Head of caudate nucleus (tissue), 42 donors: ENCODE data around the gene DGKI.

Experiments
- DNase-seq, 42 donors: peaks; one replicate each; pipeline versions ENCODE4 v3.0.0 to v3.0.0-alpha.2; 2020 to 2021; ENCODE audit warnings: mixed read lengths in 7 of 42
- intact Hi-C: fragments of 100-400 bp; cut with DNase I; formaldehyde crosslinking; loops from one replicate; pipeline ENCODE4 v1.15.0; 2022

DGKI gene

DNA sequence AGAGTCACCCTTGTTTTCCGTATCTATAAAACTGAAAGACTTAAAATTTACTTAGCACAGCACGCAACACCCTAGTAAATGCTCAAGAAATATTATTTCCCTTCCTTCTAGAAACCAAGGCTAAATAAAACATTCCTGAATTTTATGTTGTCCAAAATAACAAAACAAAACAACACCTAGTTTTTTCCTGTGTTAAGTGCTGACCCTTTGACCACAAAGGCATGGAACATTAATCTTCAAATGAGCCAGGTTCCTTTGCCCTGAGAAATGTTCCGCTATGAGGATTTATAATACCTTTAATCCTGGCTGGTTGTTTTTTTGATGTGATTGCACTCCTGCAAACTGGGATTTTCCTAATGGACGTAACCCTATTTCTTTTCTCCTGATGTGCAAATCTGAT lies 29.0 kb upstream of the DGKI start:
- intact Hi-C loops: no loop called here

DNA sequence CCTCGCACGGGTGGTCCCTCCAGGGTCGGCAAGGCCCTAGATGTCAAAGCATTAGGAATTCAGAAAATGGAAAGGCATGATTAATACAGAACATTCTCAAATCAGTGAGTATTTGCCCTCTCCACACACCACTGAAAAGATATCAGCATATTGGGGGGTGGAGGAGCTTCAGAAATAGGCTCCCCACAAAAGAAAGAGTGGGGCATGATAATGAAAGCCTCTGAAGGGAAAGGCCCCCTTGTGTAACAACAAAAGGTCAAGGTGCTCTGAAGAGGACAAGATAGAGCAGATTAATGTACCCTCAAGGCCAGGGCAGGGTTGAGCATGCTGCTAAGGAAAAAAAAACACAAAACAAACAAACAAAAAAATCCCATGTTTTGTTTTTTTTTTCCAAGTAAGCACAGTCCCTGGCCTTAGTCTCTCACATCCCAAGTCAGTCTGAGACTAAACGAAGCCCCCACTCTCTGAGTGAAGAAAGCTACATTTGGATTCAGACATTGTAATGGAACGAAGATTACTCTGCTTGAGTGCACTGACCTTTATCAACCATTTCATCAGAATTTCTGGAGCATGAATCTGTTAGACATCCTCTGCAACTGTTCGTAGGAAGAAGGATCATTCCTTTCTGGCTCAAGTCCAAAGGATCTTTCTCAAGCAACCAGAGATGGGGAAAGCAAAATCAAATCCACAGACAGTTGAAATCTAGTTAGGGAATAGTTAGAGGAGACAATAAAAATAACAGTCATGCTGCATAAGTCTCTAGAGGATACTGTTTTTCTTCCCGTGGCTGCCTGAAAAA lies 27.4 kb upstream of the DGKI start:
- intact Hi-C loops: no loop called here
- no peak for DNase-seq

More for the DNA sequence above, 29.0 kb upstream of the DGKI start:
- DNase-seq: no peak

DNA sequence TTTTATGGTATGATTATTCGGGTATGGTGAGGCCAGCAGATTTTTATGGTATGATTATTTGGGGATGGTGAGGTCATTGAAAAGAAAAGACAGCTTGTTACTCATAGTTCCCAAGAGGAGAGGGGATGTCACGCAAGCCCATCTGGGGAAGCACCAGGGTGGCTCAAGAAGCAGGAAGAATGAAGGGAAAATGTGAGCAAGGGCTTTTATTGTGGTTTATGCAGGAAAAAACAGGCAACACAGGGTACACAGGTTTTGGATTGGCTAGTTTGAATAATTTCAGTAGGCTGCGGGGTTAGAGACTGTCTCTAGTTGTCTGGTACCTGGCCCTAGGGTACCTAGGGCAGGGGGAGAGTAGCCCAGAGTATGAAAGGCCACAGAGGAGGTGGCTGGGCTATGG lies 26.8 kb upstream of the DGKI start:
- DNase-seq: no peak
- intact Hi-C loops: no loop called here

DNA sequence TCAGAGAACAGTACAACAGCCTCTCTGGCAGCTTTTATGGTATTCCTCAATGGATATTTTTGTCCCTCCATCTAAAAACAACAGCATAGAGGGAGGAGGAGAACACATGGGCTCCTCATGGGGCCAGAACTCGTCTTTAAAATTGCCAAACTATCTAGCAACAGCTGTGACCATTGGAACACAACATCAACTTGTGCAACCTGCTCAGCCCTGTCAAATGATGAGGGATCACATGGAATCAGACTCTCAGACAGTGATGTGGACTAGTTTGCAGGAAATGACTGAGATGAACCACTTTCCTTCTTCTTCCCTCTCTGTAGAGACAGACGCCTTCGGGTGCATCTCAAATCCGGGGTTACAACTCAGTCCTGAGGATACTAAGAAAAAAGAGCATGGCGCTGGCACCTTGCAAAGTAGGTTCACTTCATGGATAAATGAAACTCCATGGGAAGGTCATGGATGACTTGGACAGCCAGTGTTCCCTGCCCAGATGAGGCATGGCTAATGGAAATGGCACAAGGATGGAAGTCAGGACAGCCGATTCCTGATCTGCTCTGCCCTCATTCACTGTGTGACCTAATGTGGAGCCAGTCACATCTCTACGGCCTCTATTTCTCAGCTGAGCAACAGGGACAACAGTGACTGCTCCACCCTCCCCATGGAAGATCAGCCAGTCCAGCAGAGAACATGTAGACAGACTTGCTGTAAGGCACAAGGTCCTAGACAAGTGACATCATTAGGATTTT lies 24.6 kb upstream of the DGKI start:
- intact Hi-C loops: no loop called here
- no peak for DNase-seq

DNA sequence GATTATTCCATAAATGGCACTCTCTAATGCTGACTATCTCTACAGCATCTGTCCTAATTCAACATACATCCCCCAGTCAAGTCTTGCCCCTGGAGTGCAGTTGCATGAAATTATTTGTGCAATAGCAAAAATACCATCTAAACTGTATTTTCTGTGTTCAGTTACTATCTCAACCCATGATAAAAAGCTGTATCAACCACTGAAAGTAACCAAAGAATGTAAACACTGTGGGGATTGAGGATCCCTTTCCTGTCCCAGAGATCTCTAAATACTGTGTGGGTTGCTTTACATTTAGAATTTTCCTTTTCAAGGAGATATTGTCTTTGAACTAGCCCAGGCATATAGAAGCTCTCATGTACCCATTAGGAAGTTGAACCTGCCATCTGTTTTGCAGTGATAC lies 23.9 kb upstream of the DGKI start:
- intact Hi-C loops: no loop called here
- no peak for DNase-seq

DNA sequence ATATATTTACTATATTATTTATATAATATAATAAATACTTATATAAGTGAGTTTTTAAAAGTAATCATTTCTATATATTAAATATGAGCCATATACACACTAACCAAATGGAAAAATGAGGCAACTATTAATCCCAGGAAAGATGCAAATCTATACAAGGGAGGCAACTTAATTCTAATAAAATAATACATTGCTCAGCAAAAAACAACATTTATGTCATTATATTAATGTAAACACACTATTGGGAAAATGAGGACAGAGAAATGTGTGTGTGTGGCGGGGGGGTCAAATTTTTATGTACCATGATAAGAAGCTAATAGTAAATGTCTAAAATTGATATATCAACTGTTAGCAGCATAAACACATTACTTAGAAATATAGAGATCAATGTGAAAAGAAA lies 23.3 kb upstream of the DGKI start:
- DNase-seq: no peak
- intact Hi-C loops: no loop called here

DNA sequence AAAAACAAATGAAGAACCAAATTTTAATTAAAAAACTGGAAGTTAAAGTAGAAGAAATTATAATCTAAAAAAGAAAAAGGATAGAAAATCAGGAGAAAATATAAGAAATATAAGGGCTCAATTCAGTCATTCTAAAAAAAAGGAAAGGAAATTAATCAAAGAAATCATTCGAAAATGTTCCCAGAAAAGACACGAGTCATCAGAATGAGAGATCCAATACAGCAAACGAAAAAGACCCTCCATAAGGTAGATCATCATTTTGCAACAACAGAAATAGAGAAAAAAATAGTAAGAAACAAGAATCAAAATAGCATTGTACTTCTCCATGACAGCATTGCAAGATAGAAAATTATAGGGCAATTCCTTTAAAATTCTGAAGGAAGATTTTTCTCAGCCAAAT lies 22.5 kb upstream of the DGKI start:
- intact Hi-C loops: no loop called here
- DNase-seq: no peak

DNA sequence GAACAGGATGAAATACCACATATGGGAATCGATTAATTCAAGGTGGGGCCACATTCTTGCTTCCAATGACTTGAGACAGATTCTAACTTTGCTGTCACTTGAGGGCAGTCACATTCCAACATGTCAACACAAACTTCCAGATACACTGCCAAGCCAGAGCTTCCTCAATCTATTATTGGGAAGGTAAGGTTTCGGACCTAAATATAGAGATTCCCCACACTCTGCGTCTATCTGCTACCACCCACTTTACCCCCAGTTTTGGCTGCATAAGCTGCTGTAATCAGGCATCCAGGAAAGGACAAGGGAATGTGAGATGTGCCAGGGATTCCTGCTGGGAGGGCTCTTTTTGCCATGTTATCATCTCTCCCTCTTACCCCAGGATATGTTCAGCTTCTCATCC lies 20.5 kb upstream of the DGKI start:
- DNase-seq: no peak
- intact Hi-C loops: no loop called here

DNA sequence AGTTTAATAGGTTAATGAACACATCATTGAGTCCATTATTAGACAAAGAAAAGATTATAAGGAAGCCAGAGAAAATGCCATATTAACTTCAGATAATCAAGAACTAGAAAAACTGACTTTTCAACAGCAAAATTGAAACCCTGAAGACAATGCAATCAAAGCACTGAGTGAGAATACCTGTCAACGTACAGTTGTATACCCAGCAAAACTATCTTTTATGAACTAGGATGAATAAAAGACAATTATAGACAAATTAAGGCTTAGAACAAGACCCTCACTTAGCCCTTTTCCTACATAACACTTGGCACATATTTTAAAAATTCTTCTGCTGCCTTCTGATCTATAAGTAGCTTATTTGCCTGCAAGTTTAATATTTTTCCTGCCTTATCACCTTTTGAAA lies 19.0 kb upstream of the DGKI start:
- intact Hi-C loops: no loop called here

DNA sequence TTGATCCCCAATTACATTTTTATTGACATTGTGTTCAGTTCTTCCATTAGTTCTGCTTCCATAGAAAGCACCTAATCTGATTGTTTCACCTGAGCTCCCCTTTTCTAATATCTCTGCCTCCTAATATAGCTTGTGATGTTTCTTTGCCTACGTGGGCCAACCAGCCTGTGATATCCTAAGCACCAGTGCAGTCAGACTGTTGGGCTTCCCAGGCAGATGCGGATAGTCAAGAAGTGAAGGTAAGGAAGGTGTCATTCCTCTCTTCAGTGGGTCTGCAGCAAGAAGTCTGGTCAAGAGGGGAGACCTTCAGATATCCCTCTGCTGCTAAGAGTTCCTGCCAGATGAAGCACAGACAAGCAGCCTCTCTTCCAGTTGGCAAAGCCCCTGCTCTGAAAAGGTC lies 16.2 kb upstream of the DGKI start:
- DNase-seq: no peak
- intact Hi-C loops: no loop called here

More for the DNA sequence above, 19.0 kb upstream of the DGKI start:
- no peak for DNase-seq

DNA sequence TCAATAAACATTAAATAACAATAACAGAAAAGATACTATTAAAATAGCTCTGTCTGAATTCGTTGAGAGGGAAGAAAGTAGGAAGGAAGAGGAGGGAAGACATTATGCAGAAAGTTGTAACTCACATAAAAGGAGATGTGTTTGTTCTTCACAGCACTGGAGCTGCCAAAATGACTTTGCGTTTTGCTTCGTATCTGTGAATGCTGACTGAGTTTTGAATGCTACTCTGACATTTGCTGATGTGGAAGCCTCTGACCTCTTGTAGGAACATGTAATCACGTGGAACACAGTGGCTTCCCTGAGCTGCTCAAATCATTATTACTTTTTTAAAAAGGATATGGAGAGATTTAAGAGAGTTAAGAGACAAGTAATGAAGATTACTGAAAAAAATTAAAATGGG lies 15.6 kb upstream of the DGKI start:
- intact Hi-C loops: no loop called here
- DNase-seq: no peak

DNA sequence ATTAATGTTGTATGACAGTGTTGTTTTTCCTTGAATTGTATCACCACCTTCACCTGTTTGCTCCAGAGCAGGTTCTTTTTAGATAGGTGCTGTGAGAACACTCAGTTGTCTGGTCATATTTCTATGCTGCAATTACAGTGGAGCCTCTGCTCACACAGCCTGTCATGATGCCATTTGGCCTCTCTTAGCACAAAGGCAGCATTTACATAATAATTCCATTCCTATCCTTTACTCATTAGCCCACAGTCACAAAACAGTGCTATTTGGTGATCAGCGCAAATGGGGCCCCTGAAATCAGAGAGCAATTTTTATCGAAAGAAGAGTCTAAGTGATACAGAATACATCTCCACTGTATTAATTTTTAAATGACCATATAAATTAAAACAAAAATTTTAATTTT lies 13.8 kb upstream of the DGKI start:
- intact Hi-C loops: no loop called here
- no peak for DNase-seq

DNA sequence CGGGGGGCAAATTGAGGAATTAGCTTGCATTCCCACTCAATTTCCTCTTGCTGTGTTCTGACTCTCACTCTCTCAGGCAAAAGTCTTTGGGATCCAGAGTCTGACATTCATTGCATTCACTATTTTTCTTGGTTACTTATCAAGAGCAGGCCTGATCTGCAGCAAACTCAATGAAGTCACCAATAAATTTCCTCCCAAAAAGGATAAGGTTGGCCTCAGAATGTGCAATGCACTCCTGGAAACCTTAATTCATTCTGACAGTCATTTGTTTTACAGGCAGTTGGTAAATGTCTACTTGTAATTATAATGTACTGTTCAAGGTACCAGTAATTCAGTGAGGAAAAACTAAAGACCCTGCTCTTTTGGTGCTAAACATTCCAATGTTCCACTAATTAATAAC lies 6.3 kb upstream of the DGKI start:
- intact Hi-C loops: no loop called here
- DNase-seq: peak in 4 of 42 donors; percentile 16 to 42 (median 40)

DNA sequence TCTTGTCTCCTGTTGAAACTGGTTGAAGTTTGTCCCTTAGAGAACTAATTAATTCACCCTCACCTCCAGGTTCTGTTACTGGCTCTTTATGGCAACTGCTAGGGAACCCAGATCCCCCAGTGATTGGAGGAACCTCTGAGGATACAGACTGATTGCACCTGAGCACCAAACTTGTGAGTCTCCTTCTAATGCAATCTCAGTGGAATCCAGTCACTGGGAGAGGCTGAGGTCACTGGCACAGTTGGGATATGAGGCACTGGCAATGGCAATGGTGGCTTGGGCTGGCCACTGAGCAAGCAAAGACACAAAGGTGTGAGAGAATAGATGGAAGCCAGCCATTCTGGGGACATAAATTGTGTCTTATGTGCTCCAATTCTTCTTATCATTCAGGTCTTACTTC lies 5.3 kb upstream of the DGKI start:
- intact Hi-C loops: no loop called here

DNA sequence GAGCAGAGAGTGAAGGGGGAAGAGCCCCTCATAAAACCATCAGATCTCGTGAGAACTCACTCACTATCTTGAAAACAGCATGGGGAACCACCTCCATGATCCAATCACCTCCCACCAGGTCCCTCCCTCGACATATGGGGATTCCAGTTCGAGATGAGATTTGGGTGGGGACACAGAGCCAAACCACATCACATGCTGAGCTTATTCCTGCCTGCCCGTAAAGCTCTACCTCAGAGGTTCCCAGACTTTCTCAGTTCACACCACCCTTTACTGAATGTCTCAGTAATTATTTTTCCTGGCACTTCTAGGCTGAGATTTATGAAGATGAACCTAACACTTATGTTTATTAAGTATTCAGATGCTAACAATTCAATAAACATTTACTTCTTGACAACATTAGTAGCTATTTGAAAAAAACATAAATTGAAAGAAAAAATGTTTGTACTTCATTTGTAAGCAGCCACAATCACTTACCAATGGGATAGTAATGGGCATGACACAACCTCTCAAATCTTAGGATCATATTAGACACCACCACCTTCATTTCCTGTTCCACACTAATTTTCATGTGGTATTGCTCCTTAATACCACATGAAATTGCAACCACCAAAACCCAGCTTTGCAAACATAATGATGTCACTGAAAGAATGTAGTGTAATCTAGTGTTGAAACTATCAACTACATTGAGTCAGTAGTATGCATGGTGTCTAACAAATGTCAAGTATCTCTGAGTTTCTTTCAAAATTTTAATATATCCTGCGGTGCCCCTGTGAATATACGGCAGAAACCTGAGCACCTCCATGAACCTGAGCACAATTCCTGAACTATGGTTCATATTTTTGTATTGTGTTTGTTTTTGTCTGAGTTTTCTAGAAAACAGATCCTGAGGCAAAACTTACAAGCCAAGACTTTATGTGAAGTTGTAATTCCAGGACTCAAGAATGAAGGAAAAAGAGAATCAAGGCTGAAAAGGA lies 4.5 kb upstream of the DGKI start:
- intact Hi-C loops: no loop called here
- no peak for DNase-seq

More for the DNA sequence above, 5.3 kb upstream of the DGKI start:
- DNase-seq: no peak

DNA sequence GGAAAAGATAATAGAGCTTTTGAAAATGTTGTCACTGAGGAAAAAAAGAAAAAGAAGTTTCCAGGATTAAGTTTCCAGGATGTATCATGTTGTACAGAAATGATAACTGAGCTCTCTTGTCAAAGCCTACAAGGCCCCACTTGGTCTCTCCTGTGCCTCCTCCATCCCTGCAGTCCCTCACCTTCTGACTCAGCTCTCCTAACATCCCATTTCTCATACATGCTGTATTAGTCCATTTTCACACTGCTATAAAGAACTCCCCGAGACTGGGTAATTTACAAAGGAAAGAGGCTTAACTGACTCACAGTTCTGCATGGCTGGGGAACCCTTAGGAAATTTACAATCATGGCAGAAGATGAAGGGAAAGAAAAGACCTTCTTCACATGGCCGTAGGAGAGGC lies 3.8 kb upstream of the DGKI start:
- intact Hi-C loops: no loop called here
- DNase-seq: no peak

DNA sequence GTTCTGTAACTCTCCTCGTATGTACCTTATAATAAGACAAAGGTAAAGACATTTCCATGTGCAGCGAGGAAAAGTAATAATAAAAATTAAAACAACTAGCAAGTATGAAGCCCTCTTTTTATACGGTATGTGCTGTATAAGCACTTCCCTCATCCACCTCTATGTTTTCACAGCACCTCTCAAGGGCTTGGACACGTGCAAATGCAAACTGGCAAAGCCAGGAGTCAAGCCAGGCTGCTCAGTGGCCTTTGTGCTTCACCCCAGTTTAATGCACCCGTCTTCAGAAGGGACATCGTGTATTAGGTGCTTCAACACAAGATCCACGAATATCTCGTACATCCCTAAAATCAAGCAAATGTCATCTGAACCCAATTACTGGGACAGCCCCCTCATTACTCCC lies 1.3 kb upstream of the DGKI start:
- DNase-seq: peak in 2 of 42 donors; percentile 13 to 37
- intact Hi-C loops: no loop called here

DNA sequence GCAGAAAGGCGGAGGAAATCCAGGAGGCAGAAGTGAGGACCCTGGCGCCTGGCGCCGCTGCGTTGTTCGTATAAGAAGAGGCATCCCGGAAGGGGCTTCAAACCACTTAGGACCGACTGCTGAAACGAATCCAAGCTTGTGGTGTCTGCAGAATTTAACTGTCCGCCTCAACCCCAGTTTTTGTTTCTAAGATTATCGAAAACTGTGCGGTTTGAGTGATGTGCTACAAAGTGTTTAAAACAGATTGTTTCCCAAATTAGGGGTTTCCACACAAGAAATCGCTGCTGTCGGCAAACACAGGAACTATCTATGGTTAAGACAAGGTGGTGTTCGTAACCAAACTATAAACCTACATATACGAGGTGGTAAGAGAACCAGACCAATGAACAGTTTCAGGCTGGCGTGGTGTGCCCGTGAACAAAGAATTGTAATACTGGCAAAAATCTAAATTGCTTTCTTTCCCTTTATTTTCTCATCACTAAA lies 835 bp upstream of the DGKI start:
- intact Hi-C loops: no loop called here
- DNase-seq: peak in 19 of 42 donors; percentile 16 to 60 (median 32)

DNA sequence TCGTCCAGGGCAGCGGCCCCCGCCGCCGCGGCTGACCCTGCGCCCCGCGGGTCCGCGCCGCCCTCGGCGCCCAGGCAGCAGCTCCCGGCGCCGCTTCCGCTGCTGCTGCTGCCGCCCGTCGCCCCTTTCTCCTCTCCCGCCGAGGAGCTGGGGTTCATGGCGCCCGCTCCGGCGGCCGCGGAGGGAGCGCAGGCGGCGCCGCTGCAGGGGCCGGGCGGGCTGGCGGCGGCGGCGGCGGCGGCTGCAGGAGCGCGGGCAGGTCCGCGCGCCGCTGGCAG lies 286 bp downstream of the DGKI start:
- DNase-seq: peak in 1 of 42 donors; percentile 30
- intact Hi-C loops: no loop called here
